ENCODE measurements around the gene FRMD1.

The FRMD1 gene

DNA sequence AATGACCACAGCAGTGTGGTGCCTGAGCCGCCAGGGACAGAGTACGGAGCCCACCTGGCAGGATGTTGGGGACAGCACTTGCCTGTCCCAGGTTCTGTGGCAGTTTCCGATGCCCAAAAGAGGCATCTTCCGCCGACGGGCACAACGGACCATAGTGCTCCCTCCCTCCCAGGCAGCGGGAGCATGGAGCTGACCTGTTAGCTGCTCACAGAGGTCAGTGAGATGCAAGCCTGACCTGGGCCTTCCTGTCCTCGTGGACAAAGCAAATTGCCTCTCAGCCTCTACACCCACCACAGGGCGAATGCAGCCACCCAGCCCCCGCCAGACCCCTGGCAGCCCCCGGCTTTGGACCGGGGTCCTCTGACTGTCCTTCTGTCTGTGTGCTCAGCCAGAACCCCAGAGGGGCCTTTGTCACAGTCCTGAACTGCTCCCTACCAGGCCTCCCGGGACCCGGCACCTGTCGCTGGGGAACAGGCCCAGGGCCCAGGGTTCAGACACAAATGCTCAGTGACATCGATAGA lies 16.2 kb upstream of the FRMD1 start:
- DNase-seq (ENCODE audit: low read depth), result no peak

DNA sequence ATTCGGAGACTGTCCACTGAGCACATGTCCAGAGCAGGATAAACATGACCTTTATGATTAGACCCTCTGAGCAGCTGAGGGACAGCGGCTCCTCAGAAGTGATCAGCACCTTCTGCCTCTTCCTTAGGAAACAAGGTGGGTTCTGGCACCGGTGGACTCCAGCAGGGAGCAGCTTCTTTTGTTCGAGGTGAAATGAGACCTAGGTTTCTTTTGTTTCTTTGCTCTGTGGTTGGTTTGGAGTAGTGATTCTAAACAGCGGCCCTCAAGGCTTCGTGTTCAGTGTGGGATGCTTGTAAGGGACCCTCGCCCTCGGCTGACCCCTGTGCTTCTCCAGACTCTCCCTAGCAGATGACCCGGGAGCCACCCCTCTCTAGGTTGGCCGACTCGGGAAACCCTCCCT lies 14.6 kb upstream of the FRMD1 start:
- no peak for DNase-seq (ENCODE audit: low read depth)

- no peak for DNase-seq (ENCODE audit: low read depth)
These were observed 14.1 kb upstream of the FRMD1 start for GRCh38 chr6:168093071-168093505.

DNA sequence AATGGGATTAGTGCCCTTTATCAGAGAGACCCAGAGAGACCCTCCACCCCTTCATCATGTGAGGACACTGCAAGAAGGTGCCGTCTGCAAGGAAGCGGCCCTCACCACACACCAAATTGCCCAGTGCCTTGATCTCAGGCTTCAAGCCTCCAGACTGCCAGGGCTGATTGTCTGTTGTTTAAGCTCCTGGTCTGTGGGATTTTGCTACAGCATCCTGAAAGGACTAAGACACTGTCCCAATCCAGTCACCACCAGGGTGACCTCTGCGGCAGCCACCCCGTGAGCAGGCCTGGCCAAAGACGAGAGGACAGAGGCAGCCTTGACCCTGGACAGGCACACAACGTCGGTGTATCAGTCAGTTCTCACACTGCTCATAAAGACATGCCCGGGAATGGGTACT lies 13.5 kb upstream of the FRMD1 start:
- no peak for DNase-seq (ENCODE audit: low read depth)

DNA sequence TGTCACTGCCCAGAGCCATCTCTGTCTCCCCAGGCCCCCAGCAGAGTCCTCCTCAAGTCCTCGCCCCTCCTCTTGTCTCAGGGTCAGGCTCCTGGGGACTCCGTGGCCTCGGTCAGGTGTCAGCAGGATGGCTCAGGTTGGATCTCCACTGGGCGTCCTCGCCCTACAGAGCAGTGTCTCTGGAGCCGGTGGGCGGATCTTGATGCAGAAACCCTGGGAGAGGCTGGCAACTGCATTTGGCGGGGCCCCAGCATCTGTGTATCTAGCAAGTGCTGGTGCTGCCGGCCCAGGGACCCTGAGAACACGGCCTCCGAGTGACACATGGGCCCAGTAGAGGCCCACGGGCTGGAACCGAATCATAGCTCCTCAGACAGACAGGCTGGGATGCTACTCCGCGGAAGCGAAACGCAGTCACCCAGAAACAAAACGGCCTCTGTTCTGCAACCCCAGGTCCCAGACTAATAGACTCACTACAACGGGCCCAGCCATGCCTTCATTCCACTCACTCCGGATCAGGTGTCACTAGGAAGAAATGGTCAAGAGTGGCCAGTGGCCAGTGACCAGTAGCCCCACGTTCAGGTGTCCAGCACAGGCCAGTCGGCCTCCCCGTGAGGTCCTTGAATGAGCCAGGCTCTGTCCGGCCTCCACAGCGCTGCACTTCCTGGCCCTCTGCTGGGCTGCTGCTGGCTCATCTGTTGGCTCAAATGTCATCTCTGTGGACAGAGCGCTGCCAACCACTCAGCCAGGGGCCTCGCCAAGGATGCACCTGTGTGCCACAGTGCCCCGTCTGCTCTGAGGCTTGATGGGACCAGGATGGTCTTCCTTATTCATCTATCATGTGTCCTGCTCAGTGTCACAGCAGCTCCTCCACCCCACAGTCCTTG lies 12.6 kb upstream of the FRMD1 start:
- no peak for DNase-seq (ENCODE audit: low read depth)

GRCh38 chr6:168090706-168091105 lies 11.7 kb upstream of the FRMD1 start:
- no peak for DNase-seq (ENCODE audit: low read depth)

GRCh38 chr6:168090064-168090690 lies 11.2 kb upstream of the FRMD1 start:
- DNase-seq (ENCODE audit: low read depth), result no peak

- no peak for DNase-seq (ENCODE audit: low read depth)
These were observed 10.4 kb upstream of the FRMD1 start for GRCh38 chr6:168089186-168090063.

DNA sequence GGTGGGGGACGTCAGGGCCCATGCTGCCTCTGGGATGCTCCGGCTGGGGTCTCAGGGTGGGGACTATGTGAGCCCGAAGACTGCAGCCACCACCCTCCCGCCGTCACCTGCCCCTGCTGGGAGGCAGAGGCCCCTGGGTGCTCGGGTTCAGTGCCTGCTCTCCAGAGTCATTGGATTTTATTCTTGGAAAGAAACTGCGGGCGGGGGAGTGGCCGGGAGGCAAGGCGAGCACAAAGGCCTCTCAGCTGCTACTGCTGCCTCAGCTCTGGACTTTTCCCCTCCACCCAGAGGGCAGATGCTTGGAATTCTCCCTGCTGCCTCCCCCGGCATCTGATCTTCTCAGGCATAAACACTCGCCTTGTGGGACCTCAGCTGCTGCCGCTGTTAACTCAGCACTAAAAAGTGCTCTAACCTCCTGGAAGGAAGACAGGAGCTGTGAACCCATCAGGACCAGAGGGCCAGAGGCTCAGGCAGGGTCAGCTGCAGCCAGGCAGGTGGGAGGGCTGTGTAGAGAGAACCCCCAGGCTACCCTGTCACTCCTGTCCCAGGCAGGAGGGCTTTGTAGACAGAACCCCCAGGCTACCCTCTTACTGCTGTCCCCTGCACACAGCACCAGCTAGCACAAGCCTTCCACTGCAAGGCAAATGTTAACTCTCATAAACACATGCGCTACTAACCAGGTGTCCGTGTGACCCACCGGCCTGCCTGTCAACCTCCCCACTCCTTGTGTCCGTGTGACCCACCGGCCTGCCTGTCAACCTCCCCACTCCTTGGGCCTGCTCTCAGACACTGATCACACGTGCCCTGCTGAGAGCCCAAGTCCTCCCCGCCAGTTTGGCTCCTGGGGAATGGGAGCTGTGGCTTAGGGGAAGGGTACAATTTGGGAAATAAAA lies 9.4 kb upstream of the FRMD1 start:
- DNase-seq (ENCODE audit: low read depth), result no peak

GRCh38 chr6:168087436-168088160 lies 8.6 kb upstream of the FRMD1 start:
- no peak for DNase-seq (ENCODE audit: low read depth)

GRCh38 chr6:168086616-168087015 lies 7.6 kb upstream of the FRMD1 start:
- no peak for DNase-seq (ENCODE audit: low read depth)

- DNase-seq (ENCODE audit: low read depth), result no peak
These were observed 7.1 kb upstream of the FRMD1 start for GRCh38 chr6:168086066-168086465.

- no peak for DNase-seq (ENCODE audit: low read depth)
These were observed 5.6 kb upstream of the FRMD1 start for GRCh38 chr6:168084465-168085160.

GRCh38 chr6:168083514-168083885 lies 4.5 kb upstream of the FRMD1 start:
- no peak for DNase-seq (ENCODE audit: low read depth)

DNA sequence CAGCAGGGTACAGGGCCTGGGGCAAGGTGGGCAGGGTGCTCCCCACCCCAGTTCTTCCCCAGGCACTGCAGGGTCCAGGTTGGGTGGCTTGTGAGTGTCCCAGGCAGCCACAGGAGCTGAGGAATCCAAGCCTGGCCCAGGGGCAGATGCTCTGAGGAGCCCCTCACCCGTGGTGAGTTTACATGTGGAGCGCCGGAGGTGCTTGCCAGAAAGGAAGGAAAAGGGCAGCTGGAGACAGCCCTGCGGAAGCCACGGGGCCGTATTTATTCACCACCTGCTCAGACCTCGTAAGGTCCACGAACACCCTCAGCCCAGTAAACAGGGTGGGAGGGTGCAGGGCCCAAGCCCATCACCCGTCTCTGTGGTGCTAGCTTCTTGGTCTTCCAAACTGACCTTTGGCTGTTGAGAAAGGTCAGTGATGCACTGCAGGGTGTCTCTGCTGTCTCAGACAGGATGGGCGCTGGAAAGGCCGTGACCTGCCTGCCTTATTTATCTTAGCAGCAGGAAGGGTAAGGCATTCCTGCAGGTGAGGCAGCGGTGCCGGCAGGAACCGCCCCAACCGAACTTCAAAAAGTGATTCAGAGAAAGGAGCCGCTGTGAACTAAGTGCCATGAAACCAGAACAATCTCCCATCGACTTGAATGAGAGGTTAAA lies 4.0 kb upstream of the FRMD1 start:
- DNase-seq (ENCODE audit: low read depth), result no peak

GRCh38 chr6:168081858-168082546 lies 3.0 kb upstream of the FRMD1 start:
- no peak for DNase-seq (ENCODE audit: low read depth)

GRCh38 chr6:168080393-168081077 lies 1.5 kb upstream of the FRMD1 start:
- no peak for DNase-seq (ENCODE audit: low read depth)

Data from T-helper 22 cell (primary cell).